ENCODE measurements around the gene LAMA2. TPM values are rescaled to one million over a fixed set of nuclear protein-coding genes. Genes with fewer than 3 reads are reported as not detected.

The LAMA2 gene
- total RNA-seq, 5 donors from 2014 or later (not counting 1 experiment from before 2014, with no cell fraction given) = 0.30 to 0.62 (median 0.45) TPM

DNA sequence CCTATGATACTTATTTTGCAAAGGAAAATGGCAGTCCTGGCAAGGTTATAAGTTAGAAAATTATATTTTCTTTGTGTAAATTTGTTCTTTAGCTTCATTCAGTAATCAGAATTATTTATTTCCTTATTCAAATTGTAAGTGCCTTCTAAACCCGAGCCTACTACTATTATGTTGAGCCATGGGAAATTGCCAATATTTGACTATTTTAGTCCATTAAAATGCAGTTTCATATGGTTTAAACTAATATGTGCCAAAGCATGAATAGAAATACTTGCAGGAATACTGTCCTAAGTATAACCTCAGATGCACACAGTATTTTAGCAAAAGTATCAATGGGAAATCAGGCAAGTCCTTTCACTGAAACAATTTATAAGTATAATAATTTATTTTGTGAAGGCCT is 228.4 kb downstream of the LAMA2 start:
- no peak overlapping the region for H3K4me3 ChIP-seq (ENCODE audit: control insufficient read depth in 1 of 2, extremely low read depth in 1 of 2, low read length in 1 of 2)
- WGBS (ENCODE audit: insufficient coverage) = no CpG with 5 or more reads among the region's 1 CpG
- POLR2A ChIA-PET = no interaction called here
- Mint-ChIP-seq H3K36me3 (no peaks in the 10 kb centered on the region), H3K4me1 (no peaks in the 10 kb centered on the region), H3K9me3 (no peaks in the 10 kb centered on the region), H3K27me3 (peaks cover 0 to 1% of the 10 kb centered on the region in 2 donors), H3K27ac (no peak overlapping the region), H3K4me3 (no peak overlapping the region)
- no peak for DNase-seq
- no peaks in the 10 kb centered on the region for H3K4me1 ChIP-seq (ENCODE audit: control insufficient read depth in 1 of 2, extremely low read depth in 1 of 2, insufficient read depth in 2 of 2, low read length in 2 of 2)
- no peak overlapping the region for H3K27ac ChIP-seq (ENCODE audit: low read length)
- no peaks in the 10 kb centered on the region for H3K27me3 ChIP-seq (replicated peaks in 1 of 2; ENCODE audit: control insufficient read depth in 2 of 2, extremely low read depth in 1 of 2, insufficient read depth in 2 of 2, low read length in 1 of 2)
- ATAC-seq (replicated peaks in 1 of 4) = no peak
- H3K9me3 ChIP-seq = no peaks in the 10 kb centered on the region
- CTCF ChIA-PET = no interaction called here
- no peaks in the 10 kb centered on the region for H3K36me3 ChIP-seq (ENCODE audit: control insufficient read depth in 2 of 2, extremely low read depth in 1 of 2, insufficient read depth in 1 of 2, low read length in 1 of 2)

DNA sequence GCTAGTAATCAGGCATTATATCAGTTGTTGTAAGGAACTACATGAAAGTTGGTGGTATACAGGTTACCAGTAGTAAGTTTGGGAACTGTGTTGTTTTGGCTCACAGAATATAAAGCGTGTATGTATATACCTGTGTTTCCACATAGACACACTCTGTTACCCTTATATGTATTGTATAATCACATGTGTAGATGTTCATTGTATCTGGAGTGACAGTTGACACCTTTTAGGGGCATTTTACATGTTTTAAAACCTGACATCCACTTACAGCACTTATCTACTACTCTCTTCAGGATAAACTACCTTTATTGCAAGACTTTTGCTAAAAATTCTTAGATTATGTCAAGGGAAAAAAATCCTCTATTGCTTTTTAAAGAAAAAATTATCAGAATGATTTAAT is 228.9 kb downstream of the LAMA2 start:
- Histone ChIP-seq H3K4me1 (ENCODE audit: control insufficient read depth in 1 of 2, extremely low read depth in 1 of 2, insufficient read depth in 2 of 2, low read length in 2 of 2) (no peaks in the 10 kb centered on the region), H3K27me3 (replicated peaks in 1 of 2; ENCODE audit: control insufficient read depth in 2 of 2, extremely low read depth in 1 of 2, insufficient read depth in 2 of 2, low read length in 1 of 2) (no peaks in the 10 kb centered on the region), H3K27ac (ENCODE audit: low read length) (no peak overlapping the region), H3K36me3 (ENCODE audit: control insufficient read depth in 2 of 2, extremely low read depth in 1 of 2, insufficient read depth in 1 of 2, low read length in 1 of 2) (no peaks in the 10 kb centered on the region), H3K9me3 (no peaks in the 10 kb centered on the region), H3K4me3 (ENCODE audit: control insufficient read depth in 1 of 2, extremely low read depth in 1 of 2, low read length in 1 of 2) (no peak overlapping the region)
- H3K4me3 Mint-ChIP-seq = no peak overlapping the region
- ATAC-seq (replicated peaks in 1 of 4) (no peak), DNase-seq (no peak)
- peaks cover 0 to 1% of the 10 kb centered on the region in 2 donors for H3K27me3 Mint-ChIP-seq
- H3K36me3 Mint-ChIP-seq = no peaks in the 10 kb centered on the region
- H3K4me1 Mint-ChIP-seq = no peaks in the 10 kb centered on the region
- no peaks in the 10 kb centered on the region for H3K9me3 Mint-ChIP-seq
- POLR2A ChIA-PET = interaction anchor here in 1 of 2 donors (0.9 kb wide), 1 partner anchor 14 kb away, joined by 3 read pairs; no protein-coding TSS in a partner anchor
- no CpG with 5 or more reads among the region's 1 CpG for WGBS (ENCODE audit: insufficient coverage)
- CTCF ChIA-PET = no interaction called here
- H3K27ac Mint-ChIP-seq = no peak overlapping the region

DNA sequence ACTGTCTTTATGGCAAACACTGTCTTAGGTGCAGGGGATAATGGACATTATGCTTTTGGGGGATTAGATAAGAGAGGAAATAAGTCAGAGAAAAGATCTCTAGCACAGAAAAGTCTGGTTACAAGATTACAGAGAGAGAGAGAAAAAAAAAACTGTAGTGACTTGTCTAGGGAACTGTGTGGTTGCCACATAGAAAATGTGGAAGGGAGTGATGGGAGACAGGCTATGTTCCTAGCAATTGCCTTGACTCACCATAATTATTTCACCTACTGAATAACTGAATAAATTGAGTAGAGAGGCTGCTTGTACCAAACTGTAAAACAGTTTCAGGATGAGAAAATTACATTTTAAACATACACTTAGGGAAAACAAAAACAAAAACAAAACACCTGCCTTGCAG is 229.7 kb downstream of the LAMA2 start:
- H3K36me3 Mint-ChIP-seq = no peaks in the 10 kb centered on the region
- Histone ChIP-seq H3K36me3 (ENCODE audit: control insufficient read depth in 2 of 2, extremely low read depth in 1 of 2, insufficient read depth in 1 of 2, low read length in 1 of 2) (no peaks in the 10 kb centered on the region), H3K27me3 (replicated peaks in 1 of 2; ENCODE audit: control insufficient read depth in 2 of 2, extremely low read depth in 1 of 2, insufficient read depth in 2 of 2, low read length in 1 of 2) (no peaks in the 10 kb centered on the region), H3K4me1 (ENCODE audit: control insufficient read depth in 1 of 2, extremely low read depth in 1 of 2, insufficient read depth in 2 of 2, low read length in 2 of 2) (no peaks in the 10 kb centered on the region), H3K27ac (ENCODE audit: low read length) (no peak overlapping the region), H3K9me3 (no peaks in the 10 kb centered on the region), H3K4me3 (ENCODE audit: control insufficient read depth in 1 of 2, extremely low read depth in 1 of 2, low read length in 1 of 2) (no peak overlapping the region)
- peaks cover 0 to 1% of the 10 kb centered on the region in 2 donors for H3K27me3 Mint-ChIP-seq
- DNase-seq (no peak), ATAC-seq (replicated peaks in 1 of 4) (no peak)
- H3K4me3 Mint-ChIP-seq = no peak overlapping the region
- POLR2A ChIA-PET = interaction anchor here in 1 of 2 donors (0.9 kb wide), 1 partner anchor 13 kb away, joined by 3 read pairs; no protein-coding TSS in a partner anchor
- H3K27ac Mint-ChIP-seq = no peak overlapping the region
- CTCF ChIA-PET = no interaction called here
- no peaks in the 10 kb centered on the region for H3K4me1 Mint-ChIP-seq
- H3K9me3 Mint-ChIP-seq = no peaks in the 10 kb centered on the region

DNA sequence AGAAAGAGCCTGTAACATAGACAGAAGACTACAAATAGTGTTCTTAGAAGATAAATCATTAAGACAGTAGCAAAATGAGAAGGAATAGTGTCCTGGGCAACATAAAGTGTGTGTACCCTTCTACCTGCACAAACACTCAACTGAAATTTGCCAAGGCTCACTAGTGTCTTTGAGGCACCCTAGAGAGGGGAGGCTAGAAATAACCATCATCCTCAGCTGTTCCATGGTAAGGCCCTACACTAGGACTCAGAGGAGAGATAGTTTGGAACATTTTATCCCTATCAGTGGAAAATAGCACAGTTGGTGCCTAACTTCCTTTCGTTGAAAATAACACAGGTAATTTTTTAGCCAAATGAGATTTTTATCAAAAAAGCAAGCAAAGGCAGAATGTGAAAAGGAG is 230.7 kb downstream of the LAMA2 start:
- no peak overlapping the region for H3K4me3 Mint-ChIP-seq
- no CpG with 5 or more reads among the region's 1 CpG for WGBS (ENCODE audit: insufficient coverage)
- Histone ChIP-seq H3K4me1 (ENCODE audit: control insufficient read depth in 1 of 2, extremely low read depth in 1 of 2, insufficient read depth in 2 of 2, low read length in 2 of 2) (no peaks in the 10 kb centered on the region), H3K9me3 (no peaks in the 10 kb centered on the region), H3K27me3 (replicated peaks in 1 of 2; ENCODE audit: control insufficient read depth in 2 of 2, extremely low read depth in 1 of 2, insufficient read depth in 2 of 2, low read length in 1 of 2) (no peaks in the 10 kb centered on the region), H3K4me3 (ENCODE audit: control insufficient read depth in 1 of 2, extremely low read depth in 1 of 2, low read length in 1 of 2) (no peak overlapping the region), H3K36me3 (ENCODE audit: control insufficient read depth in 2 of 2, extremely low read depth in 1 of 2, insufficient read depth in 1 of 2, low read length in 1 of 2) (no peaks in the 10 kb centered on the region), H3K27ac (ENCODE audit: low read length) (no peak overlapping the region)
- CTCF ChIA-PET = no interaction called here
- ATAC-seq (replicated peaks in 1 of 4) (no peak), DNase-seq (no peak)
- H3K27me3 Mint-ChIP-seq = peaks cover 0 to 1% of the 10 kb centered on the region in 2 donors
- H3K4me1 Mint-ChIP-seq = no peaks in the 10 kb centered on the region
- POLR2A ChIA-PET = no interaction called here
- H3K36me3 Mint-ChIP-seq = no peaks in the 10 kb centered on the region
- no peaks in the 10 kb centered on the region for H3K9me3 Mint-ChIP-seq
- no peak overlapping the region for H3K27ac Mint-ChIP-seq

DNA sequence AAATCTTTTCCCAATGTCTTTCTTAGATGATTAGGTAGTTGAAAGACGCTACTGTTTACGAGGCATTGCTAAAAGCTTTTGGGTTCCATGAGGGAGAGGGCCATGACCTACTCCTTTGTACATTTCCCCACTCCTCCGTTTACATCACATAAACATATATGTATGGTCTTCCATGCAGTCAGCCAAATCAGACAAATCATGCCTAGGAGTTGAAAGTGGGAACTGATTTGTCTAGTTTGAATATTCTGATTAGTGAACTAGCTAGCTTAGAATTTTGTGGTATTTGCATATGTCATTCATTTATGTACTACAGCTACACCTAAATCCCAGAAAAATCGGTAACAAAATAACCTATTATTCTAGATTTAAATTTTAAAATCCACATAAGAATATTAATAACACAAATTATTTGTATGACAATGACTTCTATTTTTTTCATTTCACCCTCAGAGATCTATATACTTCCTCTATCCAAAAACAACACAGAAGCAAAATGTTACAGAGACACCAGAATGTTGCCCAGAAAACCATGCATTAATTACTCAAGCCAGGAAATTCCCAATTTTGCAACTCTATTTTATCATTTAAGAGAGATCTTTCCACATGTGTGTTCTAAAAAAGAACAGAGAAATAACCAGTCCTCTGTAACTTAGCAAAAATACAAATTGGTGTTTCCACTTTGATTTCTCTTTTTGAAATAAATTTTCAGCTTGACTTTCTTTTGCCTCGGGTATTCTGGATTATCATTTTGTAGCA is 231.9 kb downstream of the LAMA2 start:
- WGBS (ENCODE audit: insufficient coverage) = no CpG with 5 or more reads among the region's 5 CpGs
- H3K9me3 ChIP-seq = no peaks in the 10 kb centered on the region
- no peaks in the 10 kb centered on the region for H3K36me3 ChIP-seq (ENCODE audit: control insufficient read depth in 2 of 2, extremely low read depth in 1 of 2, insufficient read depth in 1 of 2, low read length in 1 of 2)
- no peaks in the 10 kb centered on the region for H3K9me3 Mint-ChIP-seq
- no peak overlapping the region for H3K4me3 Mint-ChIP-seq
- H3K27ac ChIP-seq (ENCODE audit: low read length) = no peak overlapping the region
- DNase-seq (no peak), ATAC-seq (replicated peaks in 1 of 4) (no peak)
- ChIA-PET POLR2A (no interaction called here), CTCF (no interaction called here)
- H3K4me3 ChIP-seq (ENCODE audit: control insufficient read depth in 1 of 2, extremely low read depth in 1 of 2, low read length in 1 of 2) = no peak overlapping the region
- no peaks in the 10 kb centered on the region for H3K36me3 Mint-ChIP-seq
- no peaks in the 10 kb centered on the region for H3K4me1 ChIP-seq (ENCODE audit: control insufficient read depth in 1 of 2, extremely low read depth in 1 of 2, insufficient read depth in 2 of 2, low read length in 2 of 2)
- no peaks in the 10 kb centered on the region for H3K27me3 ChIP-seq (replicated peaks in 1 of 2; ENCODE audit: control insufficient read depth in 2 of 2, extremely low read depth in 1 of 2, insufficient read depth in 2 of 2, low read length in 1 of 2)
- H3K27ac Mint-ChIP-seq = no peak overlapping the region
- no peaks in the 10 kb centered on the region for H3K4me1 Mint-ChIP-seq
- H3K27me3 Mint-ChIP-seq = peaks cover 0 to 1% of the 10 kb centered on the region in 2 donors

DNA sequence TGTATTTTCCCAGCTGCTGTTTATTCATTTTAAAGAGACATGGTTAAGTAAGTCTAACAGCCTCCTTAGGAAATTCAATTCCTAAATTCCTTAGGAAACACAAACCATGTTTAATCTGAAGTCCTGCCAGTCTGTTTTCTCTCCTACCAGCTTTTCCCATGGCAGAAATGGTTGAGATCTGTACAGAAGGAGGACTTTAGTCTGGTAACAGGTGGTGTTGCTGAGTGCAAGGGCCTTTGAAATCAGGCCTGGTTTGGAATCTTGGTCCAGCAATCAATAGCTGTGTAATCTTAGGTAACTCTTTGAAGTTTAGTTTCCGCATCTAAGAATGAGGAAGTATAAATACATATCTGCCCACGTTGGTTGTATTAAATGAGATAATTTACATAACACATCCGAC is 232.5 kb downstream of the LAMA2 start:
- no peak overlapping the region for H3K27ac ChIP-seq (ENCODE audit: low read length)

More for the DNA sequence above, 232.5 kb downstream of the LAMA2 start:
- ChIA-PET CTCF (interaction anchor here in 1 of 2 donors (0.6 kb wide), 1 partner anchor 1588 kb away, joined by 3 read pairs; no protein-coding TSS in a partner anchor), POLR2A (no interaction called here)
- no peak overlapping the region for H3K4me3 Mint-ChIP-seq
- Histone ChIP-seq H3K36me3 (ENCODE audit: control insufficient read depth in 2 of 2, extremely low read depth in 1 of 2, insufficient read depth in 1 of 2, low read length in 1 of 2) (no peaks in the 10 kb centered on the region), H3K4me1 (ENCODE audit: control insufficient read depth in 1 of 2, extremely low read depth in 1 of 2, insufficient read depth in 2 of 2, low read length in 2 of 2) (no peaks in the 10 kb centered on the region), H3K4me3 (ENCODE audit: control insufficient read depth in 1 of 2, extremely low read depth in 1 of 2, low read length in 1 of 2) (no peak overlapping the region), H3K9me3 (no peaks in the 10 kb centered on the region), H3K27me3 (replicated peaks in 1 of 2; ENCODE audit: control insufficient read depth in 2 of 2, extremely low read depth in 1 of 2, insufficient read depth in 2 of 2, low read length in 1 of 2) (no peaks in the 10 kb centered on the region)
- no peak overlapping the region for H3K27ac Mint-ChIP-seq
- H3K36me3 Mint-ChIP-seq = no peaks in the 10 kb centered on the region
- no peak for ATAC-seq (replicated peaks in 1 of 4)
- no CpG with 5 or more reads among the region's 3 CpGs for WGBS (ENCODE audit: insufficient coverage)
- no peaks in the 10 kb centered on the region for H3K4me1 Mint-ChIP-seq
- no peaks in the 10 kb centered on the region for H3K9me3 Mint-ChIP-seq
- H3K27me3 Mint-ChIP-seq = peaks cover 0 to 1% of the 10 kb centered on the region in 2 donors
- no peak for DNase-seq

Measured in T-cell (primary cell).